ENCODE results near the gene MYBPHL.

The MYBPHL gene

GRCh38 chr1:109277434-109278204 lies 29.2 kb downstream of the MYBPHL start:
- DNase-seq, result peak; percentile 66 to 67

GRCh38 chr1:109275706-109276345 lies 31.0 kb downstream of the MYBPHL start:
- DNase-seq, result no peak

- DNase-seq, result no peak
Observed at GRCh38 chr1:109274533-109275476, 32.0 kb downstream of the MYBPHL start.

- no peak for DNase-seq
Observed at GRCh38 chr1:109273570-109274288, 33.1 kb downstream of the MYBPHL start.

- no peak for DNase-seq
Observed at GRCh38 chr1:109272831-109273547, 33.8 kb downstream of the MYBPHL start.

GRCh38 chr1:109272021-109272799 lies 34.6 kb downstream of the MYBPHL start:
- DNase-seq, result no peak

GRCh38 chr1:109271458-109271857 lies 35.4 kb downstream of the MYBPHL start:
- DNase-seq, result no peak

GRCh38 chr1:109270623-109271317 lies 36.0 kb downstream of the MYBPHL start:
- no peak for DNase-seq

GRCh38 chr1:109269981-109270622 lies 36.7 kb downstream of the MYBPHL start:
- DNase-seq, result no peak

- no peak for DNase-seq
Observed at GRCh38 chr1:109269212-109269980, 37.4 kb downstream of the MYBPHL start.

- DNase-seq, result no peak
Observed at GRCh38 chr1:109268431-109269211, 38.2 kb downstream of the MYBPHL start.

- DNase-seq, result no peak
Observed at GRCh38 chr1:109267743-109268300, 39.0 kb downstream of the MYBPHL start.

GRCh38 chr1:109266965-109267364 lies 39.8 kb downstream of the MYBPHL start:
- DNase-seq, result no peak

GRCh38 chr1:109265741-109266330 lies 41.0 kb downstream of the MYBPHL start:
- no peak for DNase-seq

GRCh38 chr1:109265016-109265415 lies 41.8 kb downstream of the MYBPHL start:
- no peak for DNase-seq

- no peak for DNase-seq
Observed at GRCh38 chr1:109264379-109264755, 42.4 kb downstream of the MYBPHL start.

GRCh38 chr1:109263597-109264378 lies 43.0 kb downstream of the MYBPHL start:
- DNase-seq, result peak; percentile 87 to 88

Data from stimulated activated CD4-positive, alpha-beta T cell treated with anti-CD3 and anti-CD28 coated beads, Interleukin-2, amount 100 ng/mL, for 48 hours (primary cell).